HCT116 (cell line): ENCODE results near the gene TOX3. TPM values are rescaled to one million over a fixed set of nuclear protein-coding genes. Genes with fewer than 3 reads are reported as not detected.

Source experiments
- ATAC-seq: fragments of 200-7000 bp; cut with Tn5 transposase; 2 replicates; pipeline ENCODE4 v1.9.1; 2020; ENCODE audit warnings: mild to moderate bottlenecking, moderate library complexity
- BruUV-seq: library from RNA; stranded (reverse); fragments of 400-500 nt; replicated peaks from 2 replicates; lab custom pipeline; 2021; lab: Mats Ljungman, UMichigan
- CTCF ChIA-PET: fragments of 300-600 bp; sonication (Branson Sonifier 250); formaldehyde crosslinking; loops from one replicate; lab custom pipeline; 2021; ENCODE audit warnings: antibody characterized with exemption; lab: Charles Lee
- POLR2A ChIA-PET: fragments of 300-600, 350-600 bp; sonication (Branson Sonifier 250); formaldehyde crosslinking; loops from one replicate; lab custom pipeline; 2021; ENCODE audit warnings: antibody characterized with exemption; lab: Charles Lee
- RAD21 ChIA-PET, 2 experiments: fragments of 300-600 bp; sonication (Branson Sonifier 250); formaldehyde crosslinking; loops; one replicate each; lab custom pipeline; 2023; ENCODE audit warnings: low total read pairs in 2 of 2; ENCODE audit not compliant: uncharacterized antibody in 2 of 2, unreplicated experiment in 2 of 2, low non-redundant PET in 1 of 2; lab: Charles Lee
- DNase-seq: peaks from one replicate; pipeline ENCODE4 v3.0.0-alpha.2; 2010; ENCODE audit warnings: low read depth, low spot score
- H2AFZ ChIP-seq: fragments of 200-600 bp; shearing (Covaris generic), sonication (generic); 2 replicates; pipeline ENCODE4 v1.6.1; 2017; ENCODE audit warnings: low read depth, mixed run types, mixed read lengths, antibody characterized with exemption, low read length; ENCODE audit not compliant: poor library complexity, severe bottlenecking
- H3K27ac ChIP-seq: 2 replicates; pipeline ENCODE4 v1.5.1; 2012; ENCODE audit warnings: low read depth, low read length
- H3K27me3 ChIP-seq: fragments of 200-600 bp; sonication (generic); 2 replicates; pipeline ENCODE4 v1.6.1; 2016; ENCODE audit warnings: mixed run types, low read length, mixed read lengths; ENCODE audit not compliant: insufficient read depth
- H3K36me3 ChIP-seq, 2 experiments: fragments of 200-500 bp in 1 of 2; fragments of 200-600 bp in 1 of 2; sonication (Bioruptor generic) in 1 of 2; sonication (generic) in 1 of 2; 2 replicates each; pipeline versions ENCODE4 v1.5.1 to v1.6.1; 2014 to 2016; ENCODE audit warnings: low read length in 2 of 2, inconsistent platforms in 1 of 2, mixed read lengths in 1 of 2, mixed run types in 1 of 2; ENCODE audit not compliant: insufficient read depth in 2 of 2, control insufficient read depth in 1 of 2
- H3K4me1 ChIP-seq, 2 experiments: fragments of 200-600 bp in 1 of 2; sonication (generic) in 1 of 2; 2 replicates each; pipeline versions ENCODE4 v1.5.1 to v1.6.1; 2012 to 2017; ENCODE audit warnings: low read length in 2 of 2, inconsistent platforms in 1 of 2, mild to moderate bottlenecking in 1 of 2, mixed read lengths in 1 of 2, mixed run types in 1 of 2, moderate library complexity in 1 of 2; ENCODE audit not compliant: insufficient read depth in 2 of 2, control insufficient read depth in 1 of 2
- H3K4me2 ChIP-seq: fragments of 200-600 bp; sonication (generic); 2 replicates; pipeline ENCODE4 v1.6.1; 2017; ENCODE audit warnings: mixed run types, low read length, mixed read lengths
- H3K4me3 ChIP-seq, 2 experiments: fragments of 200-600 bp in 1 of 2; sonication (generic) in 1 of 2; replicated peaks in 1 of 2; 2 replicates each; pipeline ENCODE4 v1.5.1; 2011 to 2016; ENCODE audit warnings: low read length in 2 of 2, control low read depth in 1 of 2, low read depth in 1 of 2, mild to moderate bottlenecking in 1 of 2, mixed read lengths in 1 of 2, mixed run types in 1 of 2
- H3K79me2 ChIP-seq: fragments of 200-600 bp; sonication (generic); 2 replicates; pipeline ENCODE4 v1.6.1; 2017; ENCODE audit warnings: mild to moderate bottlenecking, mixed run types, low read length, moderate library complexity, mixed read lengths; ENCODE audit not compliant: insufficient read depth
- H3K9ac ChIP-seq: fragments of 200-600 bp; sonication (generic); 2 replicates; pipeline ENCODE4 v1.6.1; 2016; ENCODE audit warnings: low read length, mixed read lengths
- H3K9me2 ChIP-seq: fragments of 200-600 bp; sonication (generic), shearing (Covaris generic); 2 replicates; pipeline ENCODE4 v1.6.1; 2017; ENCODE audit warnings: mixed run types, mild to moderate bottlenecking, moderate library complexity; ENCODE audit not compliant: insufficient read depth
- H3K9me3 ChIP-seq, 2 experiments: fragments of 200-500 bp in 1 of 2; fragments of 200-600 bp in 1 of 2; sonication (Bioruptor generic) in 1 of 2; sonication (generic) in 1 of 2; 2 replicates each; pipeline ENCODE4 v1.6.1; 2014 to 2017; ENCODE audit warnings: low read length in 2 of 2, mixed read lengths in 2 of 2, inconsistent platforms in 1 of 2, low read depth in 1 of 2, mild to moderate bottlenecking in 1 of 2, mixed run types in 1 of 2, moderate library complexity in 1 of 2; ENCODE audit not compliant: control insufficient read depth in 1 of 2, insufficient read depth in 1 of 2
- H4K20me1 ChIP-seq: fragments of 200-600 bp; sonication (generic), shearing (Covaris generic); 2 replicates; pipeline ENCODE4 v1.6.1; 2017; ENCODE audit warnings: mixed run types, mild to moderate bottlenecking, moderate library complexity; ENCODE audit not compliant: insufficient read depth
- JUND ChIP-seq: IDR thresholded peaks from 2 replicates; pipeline ENCODE4 v1.6.1; 2012
- POLR2AphosphoS5 ChIP-seq: IDR thresholded peaks from 2 replicates; pipeline ENCODE4 v1.6.1; 2011; ENCODE audit warnings: mild to moderate bottlenecking, low read depth, low read length, moderate library complexity
- REST ChIP-seq: IDR thresholded peaks from 2 replicates; pipeline ENCODE4 v1.6.1; 2012; ENCODE audit warnings: low read depth
- intact Hi-C: fragments of 100-400 bp; cut with micrococcal nuclease; formaldehyde crosslinking; loops from 2 replicates; pipeline ENCODE4 v1.10.0; 2022
- total RNA-seq: library from RNA; stranded (reverse); gene quantifications from one replicate; pipeline ENCODE4 v1.2.1, GENCODE V29; 2021; ENCODE audit not compliant: unreplicated experiment
- TF ChIP-seq, protein P1 (sequence below): IDR thresholded peaks from 2 replicates; pipeline ENCODE4 v1.6.1; 2011; ENCODE audit warnings: mild to moderate bottlenecking, low read length, moderate library complexity; ENCODE audit not compliant: insufficient replicate concordance; ENCODE audit errors: extremely low read depth

TOX3 gene
- total RNA-seq, 1 experiment from 2014 or later: not detected

GRCh38 chr16:52540910-52541309, 6.0 kb downstream of the TOX3 start:
- no peak overlapping the region for H3K9ac ChIP-seq
- H3K9me3 ChIP-seq: peaks cover 0 to 4% of the 10 kb centered on the region in 2 experiments; a peak in 1 of 4 replicates
- H3K4me3 ChIP-seq: no peak overlapping the region
- CTCF ChIA-PET: no interaction called here
- no peaks in the 10 kb centered on the region for H3K9me2 ChIP-seq
- no TSS peak for BruUV-seq
- POLR2A ChIA-PET: no interaction called here
- no peaks in the 10 kb centered on the region for H3K27me3 ChIP-seq
- H2AFZ ChIP-seq: no peak overlapping the region
- TF ChIP-seq, protein P1, sequence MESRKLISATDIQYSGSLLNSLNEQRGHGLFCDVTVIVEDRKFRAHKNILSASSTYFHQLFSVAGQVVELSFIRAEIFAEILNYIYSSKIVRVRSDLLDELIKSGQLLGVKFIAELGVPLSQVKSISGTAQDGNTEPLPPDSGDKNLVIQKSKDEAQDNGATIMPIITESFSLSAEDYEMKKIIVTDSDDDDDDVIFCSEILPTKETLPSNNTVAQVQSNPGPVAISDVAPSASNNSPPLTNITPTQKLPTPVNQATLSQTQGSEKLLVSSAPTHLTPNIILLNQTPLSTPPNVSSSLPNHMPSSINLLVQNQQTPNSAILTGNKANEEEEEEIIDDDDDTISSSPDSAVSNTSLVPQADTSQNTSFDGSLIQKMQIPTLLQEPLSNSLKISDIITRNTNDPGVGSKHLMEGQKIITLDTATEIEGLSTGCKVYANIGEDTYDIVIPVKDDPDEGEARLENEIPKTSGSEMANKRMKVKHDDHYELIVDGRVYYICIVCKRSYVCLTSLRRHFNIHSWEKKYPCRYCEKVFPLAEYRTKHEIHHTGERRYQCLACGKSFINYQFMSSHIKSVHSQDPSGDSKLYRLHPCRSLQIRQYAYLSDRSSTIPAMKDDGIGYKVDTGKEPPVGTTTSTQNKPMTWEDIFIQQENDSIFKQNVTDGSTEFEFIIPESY: no peak
- TF ChIP-seq JUND (no peak), POLR2AphosphoS5 (no peak), REST (no peak)
- no peaks in the 10 kb centered on the region for H3K4me1 ChIP-seq
- intact Hi-C loops: no loop called here
- no peak for DNase-seq
- H3K4me2 ChIP-seq: no peak overlapping the region
- RAD21 ChIA-PET: no interaction called here
- H3K27ac ChIP-seq: no peak overlapping the region
- H3K36me3 ChIP-seq: no peaks in the 10 kb centered on the region
- no peaks in the 10 kb centered on the region for H3K79me2 ChIP-seq
- ATAC-seq: no peak
- no peaks in the 10 kb centered on the region for H4K20me1 ChIP-seq
